LNCAP (cell line): ENCODE measurements around the gene AQP5.

Experiments
- TF ChIP-seq, protein P1 (sequence below): fragments of 450-650 bp; IDR thresholded peaks from 2 replicates; pipeline ENCODE4 v1.5.1; 2017; ENCODE audit warnings: mild to moderate bottlenecking

AQP5 gene

DNA sequence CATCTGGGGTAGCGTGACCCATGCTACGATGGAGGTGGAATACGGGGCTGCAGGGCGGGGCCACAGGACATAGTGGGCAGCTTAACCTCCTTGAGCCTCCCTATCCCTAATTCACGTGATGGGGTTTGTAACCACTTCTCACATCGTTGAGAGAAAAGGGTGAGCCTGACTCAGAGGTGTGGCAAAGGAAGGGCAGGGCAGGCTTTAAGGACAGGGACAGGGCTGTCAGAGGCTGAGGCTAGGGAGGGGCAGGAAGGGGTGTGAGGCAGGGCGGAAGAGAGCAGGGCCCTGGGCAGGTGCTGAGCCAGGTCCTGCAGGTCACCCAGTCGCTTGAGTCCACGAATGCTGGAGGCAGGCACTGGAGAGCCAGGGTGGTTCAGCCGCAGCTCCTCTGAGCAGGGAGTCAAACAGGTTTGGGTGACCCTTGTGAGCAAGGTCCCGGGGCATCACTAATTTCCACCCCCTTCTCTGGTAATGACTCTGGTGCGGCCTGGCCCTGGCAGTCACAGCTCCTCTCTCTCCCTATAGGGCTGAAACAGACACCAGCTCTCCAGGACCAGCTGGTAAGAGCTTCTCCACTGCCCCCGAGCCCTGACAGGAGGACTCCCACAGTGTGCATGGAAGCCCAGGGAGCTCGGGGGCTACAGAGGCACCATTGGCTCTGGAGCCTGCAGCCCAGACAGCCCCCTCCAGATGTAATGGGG is 18.6 kb upstream of the AQP5 start:
- TF ChIP-seq, protein P1, sequence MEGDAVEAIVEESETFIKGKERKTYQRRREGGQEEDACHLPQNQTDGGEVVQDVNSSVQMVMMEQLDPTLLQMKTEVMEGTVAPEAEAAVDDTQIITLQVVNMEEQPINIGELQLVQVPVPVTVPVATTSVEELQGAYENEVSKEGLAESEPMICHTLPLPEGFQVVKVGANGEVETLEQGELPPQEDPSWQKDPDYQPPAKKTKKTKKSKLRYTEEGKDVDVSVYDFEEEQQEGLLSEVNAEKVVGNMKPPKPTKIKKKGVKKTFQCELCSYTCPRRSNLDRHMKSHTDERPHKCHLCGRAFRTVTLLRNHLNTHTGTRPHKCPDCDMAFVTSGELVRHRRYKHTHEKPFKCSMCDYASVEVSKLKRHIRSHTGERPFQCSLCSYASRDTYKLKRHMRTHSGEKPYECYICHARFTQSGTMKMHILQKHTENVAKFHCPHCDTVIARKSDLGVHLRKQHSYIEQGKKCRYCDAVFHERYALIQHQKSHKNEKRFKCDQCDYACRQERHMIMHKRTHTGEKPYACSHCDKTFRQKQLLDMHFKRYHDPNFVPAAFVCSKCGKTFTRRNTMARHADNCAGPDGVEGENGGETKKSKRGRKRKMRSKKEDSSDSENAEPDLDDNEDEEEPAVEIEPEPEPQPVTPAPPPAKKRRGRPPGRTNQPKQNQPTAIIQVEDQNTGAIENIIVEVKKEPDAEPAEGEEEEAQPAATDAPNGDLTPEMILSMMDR = no peak

DNA sequence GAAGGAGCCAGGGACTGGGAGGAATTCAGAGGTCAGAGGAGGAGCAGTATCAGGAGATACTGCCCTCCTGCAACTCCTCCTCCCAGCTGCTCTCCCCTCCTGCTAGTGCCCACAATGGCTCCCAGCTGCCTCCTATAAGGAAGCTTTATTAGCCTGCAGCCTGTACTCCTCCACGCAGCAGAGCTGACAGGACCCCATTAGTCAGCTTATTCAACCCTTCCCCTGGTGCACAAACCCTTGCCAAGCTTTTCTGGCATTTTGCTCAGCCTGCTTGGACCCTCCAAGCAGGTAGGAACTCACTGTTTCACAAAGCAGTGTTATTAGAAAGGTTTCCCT is 18.1 kb upstream of the AQP5 start:
- TF ChIP-seq, protein P1 = no peak

DNA sequence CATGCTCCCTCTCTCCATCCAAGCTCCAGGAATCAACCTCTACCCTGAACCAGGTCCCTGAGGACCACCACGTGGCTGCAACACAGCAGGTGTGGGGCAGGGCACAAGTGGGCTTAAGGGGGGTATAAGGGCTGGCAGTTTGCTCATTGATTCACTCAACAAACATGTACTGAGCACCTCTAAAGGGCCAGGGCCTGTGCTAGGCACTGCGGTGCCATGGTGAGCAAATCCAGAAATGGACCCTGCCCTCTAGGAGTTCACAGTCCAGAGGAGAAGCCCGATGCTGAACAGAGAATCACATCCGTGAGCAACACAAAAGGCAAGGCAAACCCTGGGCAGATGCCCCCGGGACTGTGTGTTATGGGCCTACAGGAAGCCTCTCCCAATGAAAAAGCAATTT is 17.6 kb upstream of the AQP5 start:
- TF ChIP-seq, protein P1 = no peak

DNA sequence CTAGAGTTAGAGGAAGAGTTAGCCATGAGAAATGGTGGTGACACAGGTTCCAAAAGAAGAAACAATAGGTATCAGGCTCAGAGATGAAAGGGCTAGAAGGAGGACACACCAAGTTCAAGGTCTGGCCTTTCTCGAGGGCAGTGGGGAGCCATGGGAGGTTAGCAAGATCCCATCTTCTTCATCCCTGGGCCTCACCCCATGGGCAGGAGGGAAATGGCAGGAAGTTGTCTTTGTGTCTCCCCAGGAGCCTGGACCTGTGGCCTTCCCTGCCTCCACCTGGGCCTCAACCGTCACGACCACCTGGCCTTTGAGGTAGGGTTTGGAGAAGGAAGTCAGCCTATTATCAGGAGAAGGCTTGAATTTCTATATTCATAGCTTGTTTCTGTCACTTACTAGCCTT is 17.0 kb upstream of the AQP5 start:
- TF ChIP-seq, protein P1 = no peak

DNA sequence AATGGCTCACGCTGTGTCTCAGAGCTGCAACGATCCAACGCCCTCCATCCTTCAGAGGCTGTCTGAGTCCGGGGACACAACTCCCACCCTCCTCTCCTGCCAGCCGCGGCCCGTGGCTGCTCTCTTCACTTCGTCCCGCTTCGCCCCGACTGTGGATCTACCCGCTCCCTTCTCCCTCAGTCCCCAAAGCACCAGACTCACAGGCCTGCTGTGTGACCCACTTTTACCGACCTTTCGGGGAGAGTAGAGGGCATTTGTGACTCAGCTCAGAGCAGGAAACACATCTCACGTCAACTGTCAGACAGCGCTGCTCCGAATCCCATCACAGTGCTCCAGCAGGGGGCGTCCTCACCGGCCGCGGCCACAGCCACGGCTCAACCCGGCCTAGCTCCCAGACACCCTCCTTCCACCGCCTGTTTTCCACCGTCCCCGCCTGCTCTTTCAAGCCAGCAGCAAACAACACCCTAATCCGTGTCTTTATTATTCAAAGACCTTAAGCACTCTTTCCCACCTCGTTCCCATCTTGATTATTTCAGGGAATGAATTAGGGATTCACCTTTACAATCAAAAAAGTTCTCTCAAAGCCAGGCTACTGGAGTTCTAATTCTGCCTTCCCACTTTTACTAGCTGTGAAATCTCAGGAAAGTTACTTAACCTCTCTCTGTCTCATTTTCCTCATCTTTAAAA is 16.1 kb upstream of the AQP5 start:
- TF ChIP-seq, protein P1 = peak; percentile 97

DNA sequence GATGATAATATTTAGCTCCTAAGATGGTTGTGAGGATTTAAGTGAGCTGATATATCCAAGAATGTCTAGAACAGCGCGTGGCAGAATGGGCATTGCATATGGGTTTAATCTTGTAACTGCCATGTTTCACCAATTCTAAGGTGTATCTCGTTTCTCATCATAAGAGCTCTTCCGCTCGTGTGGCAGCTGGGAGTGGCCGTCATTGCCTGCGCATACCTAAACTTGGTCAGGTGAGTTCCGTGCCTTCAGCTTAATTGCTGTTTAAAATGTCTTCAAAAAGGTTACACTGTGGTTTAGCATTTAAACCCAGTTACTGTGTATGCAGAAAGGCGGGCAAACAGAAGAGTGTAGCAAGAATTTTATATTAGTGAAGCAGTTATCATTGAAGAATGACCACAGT is 15.6 kb upstream of the AQP5 start:
- TF ChIP-seq, protein P1 = no peak

DNA sequence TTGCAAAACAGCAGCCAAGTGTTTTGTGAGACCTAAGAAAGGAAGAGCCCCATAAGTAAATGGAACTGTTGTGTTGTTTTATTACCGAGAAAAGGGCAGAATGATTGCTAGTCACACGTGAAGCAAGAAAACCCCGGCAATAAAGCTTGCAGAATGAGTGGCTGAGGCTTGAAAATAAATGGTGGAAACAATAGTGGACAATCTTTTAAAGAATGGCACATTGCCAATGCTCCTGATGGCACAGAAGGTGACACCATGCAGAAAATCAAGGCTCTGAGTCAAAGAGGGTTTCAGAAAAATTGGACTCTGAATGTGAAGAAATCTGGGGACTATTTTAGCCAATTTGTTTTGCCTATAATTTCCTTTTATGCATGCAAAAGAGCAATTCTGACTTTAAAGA is 15.2 kb upstream of the AQP5 start:
- TF ChIP-seq, protein P1 = no peak
